B cell (primary cell): ENCODE data around the gene CD109. TPM values are rescaled to one million over a fixed set of nuclear protein-coding genes. Genes with fewer than 3 reads are reported as not detected.

Source experiments
- ATAC-seq: fragments of 200-7000 bp; cut with Tn5 transposase; one replicate; pipeline ENCODE4 v1.10.0; 2021; ENCODE audit warnings: low read depth, mild to moderate bottlenecking, moderate number of reproducible peaks, moderate library complexity
- CTCF ChIA-PET: fragments of 350-600 bp; sonication (Branson Sonifier 250); formaldehyde crosslinking; loops from one replicate; lab custom pipeline; 2021; ENCODE audit warnings: antibody characterized with exemption, inconsistent platforms; lab: Charles Lee
- POLR2A ChIA-PET: fragments of 350-600 bp; sonication (Branson Sonifier 250); formaldehyde crosslinking; loops from one replicate; lab custom pipeline; 2021; ENCODE audit warnings: antibody characterized with exemption; lab: Charles Lee
- DNase-seq: peaks from one replicate; pipeline ENCODE4 v3.0.0; 2013
- H2AFZ ChIP-seq: 2 replicates; pipeline ENCODE4 v1.6.1; 2012; ENCODE audit warnings: mild to moderate bottlenecking, low read depth, low read length; ENCODE audit not compliant: insufficient read depth, poor library complexity, severe bottlenecking
- H3K27ac ChIP-seq, 2 donors: 1 replicate in 1 of 2; 2 replicates in 1 of 2; pipeline ENCODE4 v1.5.1; 2012 to 2013; ENCODE audit warnings: low read length in 2 of 2, mild to moderate bottlenecking in 2 of 2, moderate library complexity in 1 of 2
- H3K27me3 ChIP-seq, 4 experiments: fragments of 200-600 bp in 1 of 4; sonication (generic) in 1 of 4; replicated peaks in 1 of 4; 1 replicate in 2 of 4; 2 replicates in 2 of 4; pipeline versions ENCODE4 v1.6.1 to v1.7.0; 2013 to 2016; ENCODE audit warnings: low read length in 3 of 4, mild to moderate bottlenecking in 2 of 4, mixed read lengths in 1 of 4, moderate library complexity in 1 of 4; ENCODE audit not compliant: insufficient read depth in 4 of 4, control insufficient read depth in 3 of 4; ENCODE audit errors: control extremely low read depth in 1 of 4
- H3K36me3 ChIP-seq, 2 experiments: replicated peaks in 1 of 2; 1 replicate in 1 of 2; 2 replicates in 1 of 2; pipeline versions ENCODE4 v1.6.1 to v1.7.1; 2013; ENCODE audit warnings: low read length in 1 of 2; ENCODE audit not compliant: insufficient read depth in 2 of 2, control insufficient read depth in 1 of 2; ENCODE audit errors: control extremely low read depth in 1 of 2, extremely low read depth in 1 of 2
- H3K4me1 ChIP-seq, 2 donors: fragments of 200-600 bp in 1 of 2; sonication (generic) in 1 of 2; 1 replicate in 1 of 2; 2 replicates in 1 of 2; pipeline versions ENCODE4 v1.5.1 to v1.6.1; 2013 to 2017; ENCODE audit warnings: low read length in 2 of 2; ENCODE audit not compliant: control insufficient read depth in 2 of 2, insufficient read depth in 2 of 2
- H3K4me2 ChIP-seq: replicated peaks from 2 replicates; pipeline ENCODE3; 2012; ENCODE audit warnings: mild to moderate bottlenecking, low read depth, low read length; ENCODE audit not compliant: poor library complexity, severe bottlenecking
- H3K4me3 ChIP-seq, 5 experiments: fragments of 200-600 bp in 1 of 5; sonication (generic) in 1 of 5; 1 replicate in 3 of 5; 2 replicates in 2 of 5; pipeline versions ENCODE4 v1.5.1 to v1.7.0; 2011 to 2016; ENCODE audit warnings: low read length in 4 of 5, mild to moderate bottlenecking in 4 of 5, low read depth in 2 of 5, control low read depth in 1 of 5, moderate library complexity in 1 of 5; ENCODE audit not compliant: insufficient read depth in 1 of 5; ENCODE audit errors: control extremely low read depth in 1 of 5, extremely low read depth in 1 of 5
- H3K79me2 ChIP-seq: fragments of 200-600 bp; sonication (generic); one replicate; pipeline ENCODE4 v1.6.0; 2016; ENCODE audit warnings: low read length; ENCODE audit not compliant: control insufficient read depth, insufficient read depth
- H3K9ac ChIP-seq: fragments of 200-600 bp; sonication (generic); 2 replicates; pipeline ENCODE4 v1.6.1; 2017; ENCODE audit warnings: mild to moderate bottlenecking, low read length, moderate library complexity
- H3K9me3 ChIP-seq, 3 donors: one replicate each; pipeline versions ENCODE4 v1.6.1 to v1.7.1; 2013; ENCODE audit warnings: low read length in 2 of 3; ENCODE audit not compliant: control insufficient read depth in 2 of 3, insufficient read depth in 1 of 3; ENCODE audit errors: control extremely low read depth in 1 of 3
- H4K20me1 ChIP-seq: 2 replicates; pipeline ENCODE4 v1.6.0; 2012; ENCODE audit warnings: mild to moderate bottlenecking, low read length; ENCODE audit not compliant: insufficient read depth, control insufficient read depth, poor library complexity, severe bottlenecking
- H3K27ac Mint-ChIP-seq: one replicate; pipeline ENCODE4 v1.8.0; 2021; ENCODE audit warnings: mixed read lengths
- H3K27me3 Mint-ChIP-seq: one replicate; pipeline ENCODE4 v1.8.0; 2021; ENCODE audit warnings: mixed read lengths
- H3K4me1 Mint-ChIP-seq: one replicate; pipeline ENCODE4 v1.8.0; 2021; ENCODE audit warnings: mixed read lengths
- H3K4me3 Mint-ChIP-seq: one replicate; pipeline ENCODE4 v1.8.0; 2021; ENCODE audit warnings: mixed read lengths
- H3K9me3 Mint-ChIP-seq: one replicate; pipeline ENCODE4 v1.8.0; 2022; ENCODE audit warnings: mixed read lengths; ENCODE audit not compliant: insufficient read depth
- EZH2 ChIP-seq: IDR thresholded peaks from 2 replicates; pipeline ENCODE4 v1.6.1; 2012; ENCODE audit warnings: borderline replicate concordance, low read depth, mild to moderate bottlenecking, moderate library complexity, low read length; ENCODE audit not compliant: insufficient read depth, poor library complexity, severe bottlenecking
- WGBS: methylation state at CpG from one replicate; pipeline ENCODE4 v1.1.5; 2013; ENCODE audit warnings: missing lambda C conversion rate; ENCODE audit not compliant: insufficient coverage; 5-methylcytosine and 5-hydroxymethylcytosine counted together
- intact Hi-C: fragments of 100-400 bp; cut with micrococcal nuclease; formaldehyde crosslinking; loops from one replicate; pipeline ENCODE4 v1.10.0; 2022
- polyA plus RNA-seq: library from polyadenylated mRNA; depleted of rRNA; stranded (reverse); fragments of >200 nt; gene quantifications from 2 replicates; pipeline ENCODE4 v1.2.3, GENCODE V29; 2012
- total RNA-seq, 2 donors: library from RNA; stranded (reverse); fragments of 120-200 nt in 1 of 2; gene quantifications; 1 replicate in 1 of 2; 2 replicates in 1 of 2; pipeline versions ENCODE4 v1.2.3 to v1.2.4, GENCODE V29; 2013 to 2022
- TF ChIP-seq, protein P1 (sequence below): fragments of 200-600 bp; IDR thresholded peaks from one replicate; pipeline ENCODE4 v1.8.0; 2022; ENCODE audit warnings: antibody characterized with exemption, mild to moderate bottlenecking

Gene CD109
- total and polyA plus RNA-seq, 2 donors (not counting 1 experiment from before 2014, with no cell fraction given): 0.15 TPM; not detected in 1

DNA sequence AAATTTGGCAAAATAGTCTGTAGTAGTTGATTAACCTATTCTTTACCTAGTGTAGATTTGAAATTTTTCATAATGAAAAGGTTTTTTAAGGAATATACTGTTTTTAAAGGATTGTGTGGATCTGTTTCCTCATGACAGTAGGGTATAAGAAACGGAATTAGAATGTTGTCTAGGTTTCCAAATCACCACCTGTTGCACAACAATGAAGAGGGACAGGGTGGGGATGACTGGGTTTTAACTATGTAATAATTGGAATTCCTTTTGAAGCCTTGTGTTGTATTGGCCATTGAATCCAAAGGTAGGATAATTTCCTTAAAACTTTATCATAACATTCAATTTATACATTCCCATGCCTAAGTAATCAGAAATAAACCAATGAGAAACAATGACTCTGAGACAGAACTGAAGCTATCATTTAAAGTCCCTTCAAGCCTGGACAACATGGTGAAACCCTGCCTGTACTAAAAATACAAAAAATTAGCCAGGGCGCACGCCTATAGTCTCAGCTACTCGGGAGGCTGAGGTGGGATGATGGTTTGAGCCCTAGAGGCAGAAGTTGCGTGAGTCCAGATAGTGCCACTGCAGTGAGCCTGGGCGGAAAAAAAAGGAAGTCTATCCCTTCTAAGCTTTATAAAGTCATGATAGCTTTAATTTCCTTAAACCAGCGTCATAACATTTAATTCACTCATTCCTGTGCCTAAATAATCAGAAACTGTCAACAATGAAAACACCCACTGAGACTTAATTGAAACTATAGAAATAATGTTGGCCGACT is 23.9 kb upstream of the CD109 start:
- ChIA-PET POLR2A (no interaction called here), CTCF (interaction anchor here (0.6 to 1.1 kb wide), 6 partner anchors 9 to 1539 kb away, joined by 3 to 4 read pairs (median 3); partner anchors contain the start of gene SLC17A5)
- H3K27me3 Mint-ChIP-seq: peaks cover 30% of the 10 kb centered on the region
- DNase-seq (no peak), ATAC-seq (no peak)
- Histone ChIP-seq H3K36me3 (no peaks in the 10 kb centered on the region), H3K4me1 (no peaks in the 10 kb centered on the region), H4K20me1 (no peaks in the 10 kb centered on the region), H3K4me3 (no peak overlapping the region), H3K9me3 (no peaks in the 10 kb centered on the region), H3K27ac (no peak overlapping the region), H2AFZ (no peak overlapping the region), H3K27me3 (peaks cover 0 to 3% (median 0%) of the 10 kb centered on the region in 4 experiments), H3K79me2 (no peaks in the 10 kb centered on the region), H3K9ac (no peak overlapping the region), H3K4me2 (no peak overlapping the region)
- TF ChIP-seq, protein P1, sequence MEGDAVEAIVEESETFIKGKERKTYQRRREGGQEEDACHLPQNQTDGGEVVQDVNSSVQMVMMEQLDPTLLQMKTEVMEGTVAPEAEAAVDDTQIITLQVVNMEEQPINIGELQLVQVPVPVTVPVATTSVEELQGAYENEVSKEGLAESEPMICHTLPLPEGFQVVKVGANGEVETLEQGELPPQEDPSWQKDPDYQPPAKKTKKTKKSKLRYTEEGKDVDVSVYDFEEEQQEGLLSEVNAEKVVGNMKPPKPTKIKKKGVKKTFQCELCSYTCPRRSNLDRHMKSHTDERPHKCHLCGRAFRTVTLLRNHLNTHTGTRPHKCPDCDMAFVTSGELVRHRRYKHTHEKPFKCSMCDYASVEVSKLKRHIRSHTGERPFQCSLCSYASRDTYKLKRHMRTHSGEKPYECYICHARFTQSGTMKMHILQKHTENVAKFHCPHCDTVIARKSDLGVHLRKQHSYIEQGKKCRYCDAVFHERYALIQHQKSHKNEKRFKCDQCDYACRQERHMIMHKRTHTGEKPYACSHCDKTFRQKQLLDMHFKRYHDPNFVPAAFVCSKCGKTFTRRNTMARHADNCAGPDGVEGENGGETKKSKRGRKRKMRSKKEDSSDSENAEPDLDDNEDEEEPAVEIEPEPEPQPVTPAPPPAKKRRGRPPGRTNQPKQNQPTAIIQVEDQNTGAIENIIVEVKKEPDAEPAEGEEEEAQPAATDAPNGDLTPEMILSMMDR: no peak
- no peak for TF ChIP-seq EZH2
- no peak overlapping the region for H3K4me3 Mint-ChIP-seq
- no peaks in the 10 kb centered on the region for H3K9me3 Mint-ChIP-seq
- H3K4me1 Mint-ChIP-seq: no peaks in the 10 kb centered on the region
- 81% methylated on average over 5 of the region's 8 CpGs for WGBS
- H3K27ac Mint-ChIP-seq: no peak overlapping the region
- intact Hi-C loops: no loop called here

DNA sequence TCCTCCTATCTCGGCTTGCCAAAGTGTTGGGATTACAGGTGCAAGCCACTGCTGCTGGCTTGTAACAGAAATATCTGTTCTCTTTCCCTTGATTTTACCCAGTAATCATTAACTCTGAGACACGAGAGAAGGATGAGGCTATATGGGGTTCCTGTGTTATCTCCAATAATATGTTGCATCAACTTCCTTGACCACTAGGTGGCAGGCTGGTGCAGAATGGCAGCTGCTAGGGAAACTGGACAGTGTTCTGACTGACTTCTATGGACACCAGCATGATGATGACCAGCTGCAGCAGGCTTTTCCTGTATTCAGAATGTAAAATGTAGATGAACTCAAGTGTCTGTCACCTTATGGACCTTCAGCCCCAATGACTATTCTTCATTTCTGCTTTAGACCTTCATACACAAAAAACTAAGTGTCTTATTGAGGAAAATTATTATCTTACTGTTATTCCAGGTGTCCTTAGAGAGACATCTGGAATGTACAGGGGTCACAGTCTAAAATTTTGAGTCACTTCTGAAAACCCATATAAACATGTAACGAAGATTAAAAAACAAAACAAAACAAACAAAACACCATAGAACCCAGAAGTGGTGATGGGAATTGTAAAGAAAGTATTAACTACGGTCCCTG is 20.4 kb upstream of the CD109 start:
- ChIA-PET POLR2A (no interaction called here), CTCF (interaction anchor here (1.1 to 5.0 kb wide), 11 partner anchors 9 to 1542 kb away, joined by 3 to 45 read pairs (median 7); no protein-coding TSS in a partner anchor)
- H3K4me1 Mint-ChIP-seq: no peaks in the 10 kb centered on the region
- no peak overlapping the region for H3K9ac ChIP-seq
- ATAC-seq (peak; percentile 75), DNase-seq (peak; percentile 68)
- no peaks in the 10 kb centered on the region for H4K20me1 ChIP-seq
- intact Hi-C loops: loop anchor here (1.0 to 2.0 kb wide), 3 partner anchors 58 to 1533 kb away; no protein-coding TSS in a partner anchor
- peaks cover 0 to 3% (median 0%) of the 10 kb centered on the region in 4 experiments for H3K27me3 ChIP-seq
- H3K27ac ChIP-seq: no peak overlapping the region
- no peak overlapping the region for H3K27ac Mint-ChIP-seq
- no peak overlapping the region for H3K4me2 ChIP-seq
- no peaks in the 10 kb centered on the region for H3K9me3 Mint-ChIP-seq
- peaks cover 17% of the 10 kb centered on the region for H3K27me3 Mint-ChIP-seq
- H3K9me3 ChIP-seq: no peaks in the 10 kb centered on the region
- no peak overlapping the region for H3K4me3 ChIP-seq
- H3K4me1 ChIP-seq: no peaks in the 10 kb centered on the region
- no peak overlapping the region for H3K4me3 Mint-ChIP-seq
- WGBS: no CpG with 5 or more reads among the region's 4 CpGs
- no peaks in the 10 kb centered on the region for H3K36me3 ChIP-seq
- H2AFZ ChIP-seq: no peak overlapping the region
- no peaks in the 10 kb centered on the region for H3K79me2 ChIP-seq
- TF ChIP-seq, protein P1: peak; percentile 96
- TF ChIP-seq EZH2: no peak
